ENCODE measurements around the gene TMEM163.
"Not testable (repeated sequence)": the region's sequence is repeated elsewhere in the genome, so short reads cannot be mapped to it uniquely, and the experiment has no call there.

The TMEM163 gene

GRCh38 chr2:134508391-134508790 is 210.4 kb downstream of the TMEM163 start:
- no peak for DNase-seq (ENCODE audit: low read depth)
- no peak overlapping the region for H3K4me3 ChIP-seq (ENCODE audit: low read depth, low read length)

- no peak for DNase-seq (ENCODE audit: low read depth)
- no peak overlapping the region for H3K4me3 ChIP-seq (ENCODE audit: low read depth, low read length)
Measured at GRCh38 chr2:134507697-134508096, 211.1 kb downstream of the TMEM163 start.

GRCh38 chr2:134507159-134507558 is 211.6 kb downstream of the TMEM163 start:
- not testable (repeated sequence) for DNase-seq (ENCODE audit: low read depth); H3K4me3 ChIP-seq (ENCODE audit: low read depth, low read length)

- H3K4me3 ChIP-seq (ENCODE audit: low read depth, low read length) = no peak overlapping the region
- no peak for DNase-seq (ENCODE audit: low read depth)
Measured at GRCh38 chr2:134505446-134505845, 213.4 kb downstream of the TMEM163 start.

- H3K4me3 ChIP-seq (ENCODE audit: low read depth, low read length) = no peak overlapping the region
- no peak for DNase-seq (ENCODE audit: low read depth)
Measured at GRCh38 chr2:134504586-134505336, 214.0 kb downstream of the TMEM163 start.

- no peak for DNase-seq (ENCODE audit: low read depth)
- H3K4me3 ChIP-seq (ENCODE audit: low read depth, low read length) = no peak overlapping the region
Measured at GRCh38 chr2:134502104-134502503, 216.7 kb downstream of the TMEM163 start.

- no peak overlapping the region for H3K4me3 ChIP-seq (ENCODE audit: low read depth, low read length)
- no peak for DNase-seq (ENCODE audit: low read depth)
Measured at GRCh38 chr2:134501476-134502091, 217.2 kb downstream of the TMEM163 start.

GRCh38 chr2:134500211-134500935 is 218.4 kb downstream of the TMEM163 start:
- no peak for DNase-seq (ENCODE audit: low read depth)
- H3K4me3 ChIP-seq (ENCODE audit: low read depth, low read length) = no peak overlapping the region

- DNase-seq (ENCODE audit: low read depth) = no peak
- H3K4me3 ChIP-seq (ENCODE audit: low read depth, low read length) = no peak overlapping the region
Measured at GRCh38 chr2:134499307-134499926, 219.4 kb downstream of the TMEM163 start.

GRCh38 chr2:134498654-134499053 is 220.1 kb downstream of the TMEM163 start:
- no peak overlapping the region for H3K4me3 ChIP-seq (ENCODE audit: low read depth, low read length)
- no peak for DNase-seq (ENCODE audit: low read depth)

GRCh38 chr2:134493797-134494196 is 225.0 kb downstream of the TMEM163 start:
- no peak overlapping the region for H3K4me3 ChIP-seq (ENCODE audit: low read depth, low read length)
- DNase-seq (ENCODE audit: low read depth) = no peak

GRCh38 chr2:134491771-134492441 is 226.9 kb downstream of the TMEM163 start:
- no peak for DNase-seq (ENCODE audit: low read depth)
- no peak overlapping the region for H3K4me3 ChIP-seq (ENCODE audit: low read depth, low read length)

- H3K4me3 ChIP-seq (ENCODE audit: low read depth, low read length) = no peak overlapping the region
- DNase-seq (ENCODE audit: low read depth) = no peak
Measured at GRCh38 chr2:134491022-134491421, 227.8 kb downstream of the TMEM163 start.

GRCh38 chr2:134490559-134490958 is 228.2 kb downstream of the TMEM163 start:
- H3K4me3 ChIP-seq (ENCODE audit: low read depth, low read length) = no peak overlapping the region
- DNase-seq (ENCODE audit: low read depth) = no peak

GRCh38 chr2:134489732-134490384 is 228.9 kb downstream of the TMEM163 start:
- no peak overlapping the region for H3K4me3 ChIP-seq (ENCODE audit: low read depth, low read length)
- no peak for DNase-seq (ENCODE audit: low read depth)

GRCh38 chr2:134482766-134483340 is 235.9 kb downstream of the TMEM163 start:
- no peak overlapping the region for H3K4me3 ChIP-seq (ENCODE audit: low read depth, low read length)
- DNase-seq (ENCODE audit: low read depth) = no peak

GRCh38 chr2:134482131-134482723 is 236.6 kb downstream of the TMEM163 start:
- DNase-seq (ENCODE audit: low read depth) = no peak
- no peak overlapping the region for H3K4me3 ChIP-seq (ENCODE audit: low read depth, low read length)

GRCh38 chr2:134479696-134480330 is 239.0 kb downstream of the TMEM163 start:
- DNase-seq (ENCODE audit: low read depth) = no peak
- no peak overlapping the region for H3K4me3 ChIP-seq (ENCODE audit: low read depth, low read length)

Measured in skeletal muscle cell (primary cell).